ENCODE results near the gene GMNN. TPM values are rescaled to one million over a fixed set of nuclear protein-coding genes. Genes with fewer than 3 reads are reported as not detected.

Gene GMNN
- total RNA-seq: 49.2 and 53.3 TPM in 2 replicates

DNA sequence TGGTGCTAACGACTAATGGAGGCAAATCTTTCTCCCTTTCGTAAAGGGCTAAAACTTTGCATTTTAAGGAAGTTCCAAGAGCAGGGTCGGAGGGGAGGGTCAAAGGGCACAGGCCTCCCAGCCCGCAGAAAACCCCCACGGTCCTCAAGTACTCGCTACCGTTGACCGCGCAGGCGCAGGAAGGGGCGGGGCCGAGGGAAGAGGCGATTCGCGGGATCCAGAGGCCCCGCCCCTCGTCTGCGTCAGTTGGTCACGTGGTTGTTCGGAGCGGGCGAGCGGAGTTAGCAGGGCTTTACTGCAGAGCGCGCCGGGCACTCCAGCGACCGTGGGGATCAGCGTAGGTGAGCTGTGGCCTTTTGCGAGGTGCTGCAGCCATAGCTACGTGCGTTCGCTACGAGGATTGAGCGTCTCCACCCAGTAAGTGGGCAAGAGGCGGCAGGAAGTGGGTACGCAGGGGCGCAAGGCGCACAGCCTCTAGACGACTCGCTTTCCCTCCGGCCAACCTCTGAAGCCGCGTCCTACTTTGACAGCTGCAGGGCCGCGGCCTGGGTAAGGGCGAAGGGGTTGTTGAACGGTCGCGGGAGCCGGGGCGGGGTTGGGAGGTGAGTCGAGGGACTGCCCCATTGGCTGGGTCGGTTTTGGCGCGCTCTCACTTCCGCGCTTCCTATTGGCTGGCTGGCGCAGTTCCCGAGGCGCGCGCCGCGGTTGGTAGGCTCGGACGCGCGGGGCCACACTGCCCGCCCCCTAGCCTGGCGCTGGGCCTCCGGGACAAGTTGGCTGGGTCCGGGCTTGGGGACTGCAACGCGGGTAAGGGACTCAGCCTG, at the start of gene GMNN:
Gene GMNN (plus strand): TSS at position 242 of the 824 bp plus-strand sequence. CDS start 2,310 bp downstream, outside the sequence.

DNA sequence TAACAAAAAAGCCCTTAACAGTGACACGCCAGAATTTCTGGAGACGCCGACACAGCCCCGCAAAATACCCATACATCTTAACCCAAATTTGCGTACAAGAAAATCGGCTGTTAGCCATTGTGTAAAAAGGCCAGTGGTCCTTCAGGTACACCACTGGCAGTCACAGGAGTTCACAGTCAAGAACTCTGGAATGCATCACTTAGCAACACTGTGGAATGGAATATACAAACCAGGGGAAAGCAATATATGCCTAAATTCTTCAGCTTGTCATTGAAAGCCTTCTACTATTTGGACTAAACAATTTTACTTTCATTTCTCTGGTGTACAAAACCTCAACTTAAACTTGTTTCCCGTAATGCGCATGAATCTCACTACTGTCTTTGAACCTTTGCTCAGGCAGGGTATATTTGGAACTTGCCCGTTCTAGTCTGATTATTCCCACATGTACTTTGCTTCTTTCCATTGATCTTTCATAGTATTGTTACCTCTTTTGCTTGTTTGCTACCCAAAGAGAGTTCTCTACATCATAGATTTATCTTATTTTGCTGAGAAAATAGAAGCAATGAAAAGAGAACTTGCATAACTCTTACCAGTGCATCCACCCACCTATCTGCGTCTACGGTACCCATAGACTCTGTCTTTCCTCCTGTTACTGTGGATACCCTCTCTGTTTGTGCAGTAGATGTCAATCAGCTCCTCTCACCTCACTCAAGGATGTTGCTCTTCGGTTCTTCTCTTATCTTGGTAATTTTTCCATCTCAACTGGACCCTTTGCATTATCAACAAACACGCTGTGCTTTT, 24.2 kb downstream of the GMNN start, which contains the start of gene ARMH2:
Gene ARMH2 (minus strand): TSS at position 178 of the 801 bp plus-strand sequence. CDS start 60 bp downstream, at position 118.

Other genes with a start within 250 kb of the GMNN start
- under 0.01 TPM in 1 of 2 replicates, not detected in the other for gene KIAA0319, start 128.7 kb upstream of the GMNN start, total RNA-seq
- 37.6 and 39.1 TPM in 2 replicates for gene TDP2, start 108.0 kb upstream of the GMNN start, total RNA-seq
- 9.8 and 12.2 TPM in 2 replicates for gene ACOT13, start 107.9 kb upstream of the GMNN start, total RNA-seq
- 192 and 211 TPM in 2 replicates for gene C6orf62, start 55.8 kb upstream of the GMNN start, total RNA-seq
- gene ARMH2, start 24.0 kb downstream of the GMNN start, total RNA-seq: not detected in 2 replicates
- gene RIPOR2, start 161.0 kb downstream of the GMNN start, total RNA-seq: not detected in 2 replicates